Astrocyte (in vitro differentiated cells and primary cell): ENCODE results near the gene ZNF544.
"Not testable (repeated sequence)": the region's sequence is repeated elsewhere in the genome, so short reads cannot be mapped to it uniquely, and the experiment has no call there.

Source experiments
- EZH2 ChIP-seq: IDR thresholded peaks from 2 replicates; pipeline ENCODE4 v1.6.1; 2012; ENCODE audit warnings: mild to moderate bottlenecking, low read length, inconsistent platforms; ENCODE audit not compliant: insufficient read depth
- TF ChIP-seq, protein P1 (sequence below): IDR thresholded peaks from 2 replicates; pipeline ENCODE4 v1.5.1; 2011; ENCODE audit warnings: low read depth, mild to moderate bottlenecking, inconsistent platforms, low read length, moderate library complexity; ENCODE audit not compliant: insufficient read depth

DNA sequence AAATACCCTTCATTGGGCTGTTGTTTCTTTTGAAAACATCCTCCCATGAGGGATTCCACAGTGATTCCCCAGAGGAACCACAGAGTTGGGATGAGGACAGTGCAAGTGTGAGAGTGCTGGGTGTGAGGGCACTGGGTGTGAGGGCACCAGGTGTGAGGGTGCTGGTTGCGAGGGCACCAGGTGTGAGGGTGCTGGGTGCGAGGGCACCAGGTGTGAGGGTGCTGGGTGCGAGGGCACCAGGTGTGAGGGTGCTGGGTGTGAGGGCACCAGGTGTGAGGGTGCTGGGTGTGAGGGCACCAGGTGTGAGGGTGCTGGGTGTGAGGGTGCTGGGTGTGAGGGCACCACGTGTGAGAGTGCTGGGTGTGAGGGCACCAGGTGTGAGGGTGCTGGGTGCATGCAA lies 29.5 kb downstream of the ZNF544 start:
- TF ChIP-seq, protein P1, sequence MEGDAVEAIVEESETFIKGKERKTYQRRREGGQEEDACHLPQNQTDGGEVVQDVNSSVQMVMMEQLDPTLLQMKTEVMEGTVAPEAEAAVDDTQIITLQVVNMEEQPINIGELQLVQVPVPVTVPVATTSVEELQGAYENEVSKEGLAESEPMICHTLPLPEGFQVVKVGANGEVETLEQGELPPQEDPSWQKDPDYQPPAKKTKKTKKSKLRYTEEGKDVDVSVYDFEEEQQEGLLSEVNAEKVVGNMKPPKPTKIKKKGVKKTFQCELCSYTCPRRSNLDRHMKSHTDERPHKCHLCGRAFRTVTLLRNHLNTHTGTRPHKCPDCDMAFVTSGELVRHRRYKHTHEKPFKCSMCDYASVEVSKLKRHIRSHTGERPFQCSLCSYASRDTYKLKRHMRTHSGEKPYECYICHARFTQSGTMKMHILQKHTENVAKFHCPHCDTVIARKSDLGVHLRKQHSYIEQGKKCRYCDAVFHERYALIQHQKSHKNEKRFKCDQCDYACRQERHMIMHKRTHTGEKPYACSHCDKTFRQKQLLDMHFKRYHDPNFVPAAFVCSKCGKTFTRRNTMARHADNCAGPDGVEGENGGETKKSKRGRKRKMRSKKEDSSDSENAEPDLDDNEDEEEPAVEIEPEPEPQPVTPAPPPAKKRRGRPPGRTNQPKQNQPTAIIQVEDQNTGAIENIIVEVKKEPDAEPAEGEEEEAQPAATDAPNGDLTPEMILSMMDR: not testable (repeated sequence)
- TF ChIP-seq EZH2: not testable (repeated sequence)
